ENCODE results near the gene WDR35.

The WDR35 gene

GRCh38 chr2:19989667-19990415 lies at the start of gene WDR35:
WDR35 (minus strand) TSS chr2:19990105; CDS start chr2:19990015, 90 bp downstream.
- DNase-seq (ENCODE audit: low spot score), result peak; percentile 86

GRCh38 chr2:20037660-20038059 lies 47.8 kb upstream of the WDR35 start:
- no peak for DNase-seq (ENCODE audit: low spot score)

- DNase-seq (ENCODE audit: low spot score), result no peak
These were observed 46.2 kb upstream of the WDR35 start for GRCh38 chr2:20035955-20036666.

- no peak for DNase-seq (ENCODE audit: low spot score)
These were observed 44.9 kb upstream of the WDR35 start for GRCh38 chr2:20034821-20035220.

- no peak for DNase-seq (ENCODE audit: low spot score)
These were observed 44.3 kb upstream of the WDR35 start for GRCh38 chr2:20034218-20034617.

GRCh38 chr2:20033322-20033721 lies 43.4 kb upstream of the WDR35 start:
- DNase-seq (ENCODE audit: low spot score), result no peak

GRCh38 chr2:20030224-20030623 lies 40.3 kb upstream of the WDR35 start:
- DNase-seq (ENCODE audit: low spot score), result no peak

GRCh38 chr2:20027705-20028434 lies 38.0 kb upstream of the WDR35 start:
- DNase-seq (ENCODE audit: low spot score), result no peak

GRCh38 chr2:20027260-20027677 lies 37.4 kb upstream of the WDR35 start:
- peak; percentile 52 for DNase-seq (ENCODE audit: low spot score)

GRCh38 chr2:20025065-20025786 lies 35.3 kb upstream of the WDR35 start:
- DNase-seq (ENCODE audit: low spot score), result no peak

GRCh38 chr2:20023688-20024087 lies 33.8 kb upstream of the WDR35 start:
- no peak for DNase-seq (ENCODE audit: low spot score)

GRCh38 chr2:20021405-20022009 lies 31.6 kb upstream of the WDR35 start:
- DNase-seq (ENCODE audit: low spot score), result no peak

- DNase-seq (ENCODE audit: low spot score), result no peak
These were observed 29.8 kb upstream of the WDR35 start for GRCh38 chr2:20019747-20020146.

GRCh38 chr2:20018601-20019152 lies 28.8 kb upstream of the WDR35 start:
- DNase-seq (ENCODE audit: low spot score), result no peak

GRCh38 chr2:20016346-20016745 lies 26.4 kb upstream of the WDR35 start:
- DNase-seq (ENCODE audit: low spot score), result no peak

- DNase-seq (ENCODE audit: low spot score), result peak; percentile 58
These were observed 25.7 kb upstream of the WDR35 start for GRCh38 chr2:20015482-20016083.

GRCh38 chr2:20013126-20013849 lies 23.4 kb upstream of the WDR35 start:
- no peak for DNase-seq (ENCODE audit: low spot score)

GRCh38 chr2:20012282-20013125 lies 22.6 kb upstream of the WDR35 start, which contains the start of gene MATN3:
MATN3 (minus strand) TSS chr2:20012668; CDS start chr2:20012631, 37 bp downstream.
- peak; percentile 60 for DNase-seq (ENCODE audit: low spot score)

GRCh38 chr2:20012032-20012281 lies 22.1 kb upstream of the WDR35 start:
- DNase-seq (ENCODE audit: low spot score), result no peak

All from HuH-7.5 (cell line).